ENCODE data around the gene HSPB8. TPM values are rescaled to one million over a fixed set of nuclear protein-coding genes. Genes with fewer than 3 reads are reported as not detected.

Gene HSPB8
- total and polyA plus RNA-seq, 2 of the 4 experiments (the other 2 are of a cell fraction): 12.9 to 25.8 TPM

- TF ChIP-seq MAFK (IDR thresholded peaks at IDR 0.05; ENCODE audit: low read depth, low read length) (no peak), CEBPB (IDR thresholded peaks at IDR 0.05; ENCODE audit: low read depth, low read length) (no peak), MAZ (IDR thresholded peaks at IDR 0.05; ENCODE audit: borderline replicate concordance, low read depth, low read length) (no peak), RAD21 (IDR thresholded peaks at IDR 0.05; ENCODE audit: low read length) (no peak), POLR2A (IDR thresholded peaks at IDR 0.05; ENCODE audit: low read depth, low read length) (no peak), MXI1 (IDR thresholded peaks at IDR 0.05; ENCODE audit: borderline replicate concordance, low read depth, low read length) (no peak), CHD1 (IDR thresholded peaks at IDR 0.05; ENCODE audit: low read depth, low read length) (no peak), RCOR1 (IDR thresholded peaks at IDR 0.05; ENCODE audit: insufficient replicate concordance, low read length) (no peak), SMC3 (IDR thresholded peaks at IDR 0.05; ENCODE audit: low read depth, low read length) (no peak), CTCF (conservative IDR thresholded peaks at IDR 0.05; ENCODE audit: low read depth, low read length) (no peak), USF2 (IDR thresholded peaks at IDR 0.05; ENCODE audit: low read depth, low read length) (no peak), FOS (IDR thresholded peaks at IDR 0.05; ENCODE audit: low read depth, low read length) (no peak), RFX5 (IDR thresholded peaks at IDR 0.05; ENCODE audit: low read depth, low read length) (no peak), NFE2L2 (IDR thresholded peaks at IDR 0.05; ENCODE audit: low read depth, low read length) (no peak), BHLHE40 (IDR thresholded peaks at IDR 0.05; ENCODE audit: low read depth, low read length) (no peak)
- TF ChIP-seq, protein P1, sequence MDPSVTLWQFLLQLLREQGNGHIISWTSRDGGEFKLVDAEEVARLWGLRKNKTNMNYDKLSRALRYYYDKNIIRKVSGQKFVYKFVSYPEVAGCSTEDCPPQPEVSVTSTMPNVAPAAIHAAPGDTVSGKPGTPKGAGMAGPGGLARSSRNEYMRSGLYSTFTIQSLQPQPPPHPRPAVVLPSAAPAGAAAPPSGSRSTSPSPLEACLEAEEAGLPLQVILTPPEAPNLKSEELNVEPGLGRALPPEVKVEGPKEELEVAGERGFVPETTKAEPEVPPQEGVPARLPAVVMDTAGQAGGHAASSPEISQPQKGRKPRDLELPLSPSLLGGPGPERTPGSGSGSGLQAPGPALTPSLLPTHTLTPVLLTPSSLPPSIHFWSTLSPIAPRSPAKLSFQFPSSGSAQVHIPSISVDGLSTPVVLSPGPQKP (IDR thresholded peaks at IDR 0.05; ENCODE audit: borderline replicate concordance, low read depth, low read length): no peak
- in situ Hi-C loops (cut with MboI; ENCODE audit: low sequenced_read_pairs): no loop called here
- H2AK9ac ChIP-seq (replicated peaks; ENCODE audit: low read depth, low read length, poor library complexity): no peak overlapping the region
- H3K4me3 ChIP-seq (ENCODE audit: insufficient read depth, low read depth, low read length): no peak overlapping the region
- ChIA-PET POLR2A (ENCODE audit: unreplicated experiment) (no interaction called here), CTCF (no interaction called here)
- no peak overlapping the region for H2AFZ ChIP-seq (replicated peaks; ENCODE audit: low read length, poor library complexity)
- no peak overlapping the region for H4K8ac ChIP-seq (ENCODE audit: low read depth in 2 of 2, low read length in 2 of 2)
- H3K4ac ChIP-seq (ENCODE audit: low read depth, low read length): no peak overlapping the region
- BruUV-seq (replicated peaks): no TSS peak
- intact Hi-C loops (cut with micrococcal nuclease): no loop called here
- WGBS, 2 experiments (ENCODE audit: extremely low coverage in 2 of 2, insufficient read length in 1 of 2): no CpG with 5 or more reads among the region's 6 CpGs
- H3K27ac ChIP-seq (ENCODE audit: insufficient read depth, low read length): no peak overlapping the region
- H4K91ac ChIP-seq (ENCODE audit: insufficient read depth, low read depth, low read length): no peak overlapping the region
- H2BK120ac ChIP-seq (ENCODE audit: low read depth, low read length): no peak overlapping the region
- no peak overlapping the region for H4K5ac ChIP-seq (ENCODE audit: low read depth, low read length)
- H4K20me1 ChIP-seq (ENCODE audit: insufficient read depth, low read length): no peaks in the 10 kb centered on the region
- no peak for DNase-seq
- no peak for ATAC-seq (ENCODE audit: low read depth)
- no peaks in the 10 kb centered on the region for H3K4me1 ChIP-seq (ENCODE audit: control insufficient read depth, insufficient read depth, low read length)
- no peak overlapping the region for H3K14ac ChIP-seq (replicated peaks; ENCODE audit: low read depth, low read length)
- H3K4me2 ChIP-seq (ENCODE audit: low read depth, low read length): no peak overlapping the region
- H3K18ac ChIP-seq (ENCODE audit: low read depth, low read length): no peak overlapping the region
- no peak overlapping the region for H2AK5ac ChIP-seq (ENCODE audit: low read depth, low read length)
- H3K9ac ChIP-seq (ENCODE audit: low read depth, low read length): no peak overlapping the region
- no peak overlapping the region for H3K56ac ChIP-seq (ENCODE audit: extremely low read depth, insufficient read depth, low read length)
- H3K27me3 ChIP-seq (ENCODE audit: control insufficient read depth, insufficient read depth, low read length): no peaks in the 10 kb centered on the region
- H3K23ac ChIP-seq (ENCODE audit: low read depth, low read length): no peak overlapping the region
- no peak overlapping the region for H2BK5ac ChIP-seq (ENCODE audit: low read depth, low read length, poor library complexity, severe bottlenecking)
- H3K36me3 ChIP-seq (ENCODE audit: control insufficient read depth, insufficient read depth, low read length): no peaks in the 10 kb centered on the region
- no peaks in the 10 kb centered on the region for H3K9me1 ChIP-seq (ENCODE audit: insufficient read depth, low read length)
- H2BK20ac ChIP-seq (ENCODE audit: low read depth, low read length): no peak overlapping the region
- H3K79me1 ChIP-seq (ENCODE audit: low read depth in 1 of 2, low read length in 2 of 2): no peaks in the 10 kb centered on the region
- dilution Hi-C loops (cut with HindIII; ENCODE audit: low sequenced_read_pairs, unreplicated experiment): no loop called here
- H3K9me3 ChIP-seq (ENCODE audit: control insufficient read depth, insufficient read depth, low read length): no peaks in the 10 kb centered on the region
- no peak overlapping the region for H2BK15ac ChIP-seq (ENCODE audit: low read depth, low read length)
Measured at GRCh38 chr12:119157528-119157927, 21.2 kb upstream of the HSPB8 start.

Measured in IMR-90 (cell line).